IPS-18a (cell line): ENCODE results near the gene CDK11A.
"Not testable (repeated sequence)": the region's sequence is repeated elsewhere in the genome, so short reads cannot be mapped to it uniquely, and the experiment has no call there.

Experiments
- H3K27ac ChIP-seq: one replicate; pipeline ENCODE4 v1.5.1; 2013; ENCODE audit warnings: low read length
- H3K27me3 ChIP-seq: one replicate; pipeline ENCODE4 v1.6.1; 2013; ENCODE audit warnings: mild to moderate bottlenecking, low read length; ENCODE audit not compliant: control insufficient read depth, insufficient read depth
- H3K36me3 ChIP-seq: one replicate; pipeline ENCODE4 v1.6.1; 2013; ENCODE audit warnings: low read depth, low read length; ENCODE audit not compliant: control insufficient read depth
- H3K4me1 ChIP-seq: one replicate; pipeline ENCODE4 v1.6.1; 2013; ENCODE audit warnings: low read depth, low read length; ENCODE audit not compliant: control insufficient read depth
- H3K4me3 ChIP-seq: one replicate; pipeline ENCODE4 v1.5.1; 2013; ENCODE audit warnings: low read length
- H3K9ac ChIP-seq: one replicate; pipeline ENCODE4 v1.6.1; 2013; ENCODE audit warnings: mild to moderate bottlenecking, low read length, moderate library complexity
- H3K9me3 ChIP-seq: one replicate; pipeline ENCODE4 v1.6.1; 2013; ENCODE audit warnings: low read depth, low read length; ENCODE audit not compliant: control insufficient read depth

CDK11A gene

GRCh38 chr1:1691443-1691842, 32.7 kb downstream of the CDK11A start:
- not testable (repeated sequence) for H3K27me3 ChIP-seq, H3K4me3 ChIP-seq, H3K9me3 ChIP-seq, H3K4me1 ChIP-seq, H3K27ac ChIP-seq, H3K9ac ChIP-seq, H3K36me3 ChIP-seq

GRCh38 chr1:1689526-1689925, 34.6 kb downstream of the CDK11A start:
- H3K27me3 ChIP-seq, H3K36me3 ChIP-seq, H3K27ac ChIP-seq, H3K4me3 ChIP-seq, H3K9me3 ChIP-seq, H3K4me1 ChIP-seq, H3K9ac ChIP-seq: not testable (repeated sequence)

- Histone ChIP-seq H3K4me1 (no peaks in the 10 kb centered on the region), H3K9me3 (no peaks in the 10 kb centered on the region), H3K27ac (no peak overlapping the region), H3K36me3 (peaks cover 2% of the 10 kb centered on the region), H3K27me3 (no peaks in the 10 kb centered on the region), H3K4me3 (no peak overlapping the region), H3K9ac (no peak overlapping the region)
Measured at GRCh38 chr1:1687846-1688245, 36.3 kb downstream of the CDK11A start.

GRCh38 chr1:1684031-1684681, 40.0 kb downstream of the CDK11A start:
- H3K9me3 ChIP-seq, result no peaks in the 10 kb centered on the region
- H3K4me3 ChIP-seq, result no peak overlapping the region
- H3K4me1 ChIP-seq, result no peaks in the 10 kb centered on the region
- no peak overlapping the region for H3K9ac ChIP-seq
- no peaks in the 10 kb centered on the region for H3K27me3 ChIP-seq
- H3K27ac ChIP-seq, result no peak overlapping the region
- peaks cover 2% of the 10 kb centered on the region for H3K36me3 ChIP-seq

GRCh38 chr1:1683104-1683905, 40.9 kb downstream of the CDK11A start:
- H3K9ac ChIP-seq, result no peak overlapping the region
- peaks cover 2% of the 10 kb centered on the region for H3K36me3 ChIP-seq
- no peak overlapping the region for H3K27ac ChIP-seq
- no peaks in the 10 kb centered on the region for H3K4me1 ChIP-seq
- no peaks in the 10 kb centered on the region for H3K27me3 ChIP-seq
- no peaks in the 10 kb centered on the region for H3K9me3 ChIP-seq
- H3K4me3 ChIP-seq, result no peak overlapping the region

GRCh38 chr1:1680912-1681273, 43.3 kb downstream of the CDK11A start:
- Histone ChIP-seq H3K27me3 (no peaks in the 10 kb centered on the region), H3K27ac (no peak overlapping the region), H3K4me3 (no peak overlapping the region), H3K36me3 (peaks cover 2% of the 10 kb centered on the region), H3K9me3 (no peaks in the 10 kb centered on the region), H3K4me1 (no peaks in the 10 kb centered on the region), H3K9ac (no peak overlapping the region)

- Histone ChIP-seq H3K36me3 (peaks cover under 1% of the 10 kb centered on the region), H3K4me1 (no peaks in the 10 kb centered on the region), H3K9me3 (no peaks in the 10 kb centered on the region), H3K4me3 (no peak overlapping the region), H3K27ac (no peak overlapping the region), H3K9ac (no peak overlapping the region), H3K27me3 (no peaks in the 10 kb centered on the region)
Measured at GRCh38 chr1:1680031-1680911, 43.9 kb downstream of the CDK11A start.

- no peak overlapping the region for H3K27ac ChIP-seq
- no peak overlapping the region for H3K4me3 ChIP-seq
- no peak overlapping the region for H3K9ac ChIP-seq
- H3K36me3 ChIP-seq, result no peaks in the 10 kb centered on the region
- H3K27me3 ChIP-seq, result no peaks in the 10 kb centered on the region
- no peaks in the 10 kb centered on the region for H3K4me1 ChIP-seq
- H3K9me3 ChIP-seq, result no peaks in the 10 kb centered on the region
Measured at GRCh38 chr1:1678581-1679380, 45.4 kb downstream of the CDK11A start.

- H3K36me3 ChIP-seq, result no peaks in the 10 kb centered on the region
- no peaks in the 10 kb centered on the region for H3K27me3 ChIP-seq
- no peaks in the 10 kb centered on the region for H3K9me3 ChIP-seq
- no peak overlapping the region for H3K27ac ChIP-seq
- no peaks in the 10 kb centered on the region for H3K4me1 ChIP-seq
- H3K9ac ChIP-seq, result no peak overlapping the region
- H3K4me3 ChIP-seq, result no peak overlapping the region
Measured at GRCh38 chr1:1677718-1678580, 46.2 kb downstream of the CDK11A start.

GRCh38 chr1:1676087-1676486, 48.1 kb downstream of the CDK11A start:
- H3K9me3 ChIP-seq, H3K4me1 ChIP-seq: not testable (repeated sequence)

More at GRCh38 chr1:1676087-1676486, 48.1 kb downstream of the CDK11A start:
- not testable (repeated sequence) for H3K9ac ChIP-seq, H3K27me3 ChIP-seq, H3K4me3 ChIP-seq, H3K36me3 ChIP-seq, H3K27ac ChIP-seq
